HG02571 (cell line): ENCODE measurements around the gene TMEM190.
A peak's percentile ranks its signal among the peaks of the same experiment; 100 is the strongest.
"Not testable (repeated sequence)": the region's sequence is repeated elsewhere in the genome, so short reads cannot be mapped to it uniquely, and the experiment has no call there.

Experiments used
- ATAC-seq: cut with Tn5 transposase; IDR thresholded peaks from one replicate; pipeline ENCODE4 v1.9.1; 2021; ENCODE audit warnings: mild to moderate bottlenecking, moderate library complexity; ENCODE audit not compliant: unreplicated experiment

Gene TMEM190

DNA sequence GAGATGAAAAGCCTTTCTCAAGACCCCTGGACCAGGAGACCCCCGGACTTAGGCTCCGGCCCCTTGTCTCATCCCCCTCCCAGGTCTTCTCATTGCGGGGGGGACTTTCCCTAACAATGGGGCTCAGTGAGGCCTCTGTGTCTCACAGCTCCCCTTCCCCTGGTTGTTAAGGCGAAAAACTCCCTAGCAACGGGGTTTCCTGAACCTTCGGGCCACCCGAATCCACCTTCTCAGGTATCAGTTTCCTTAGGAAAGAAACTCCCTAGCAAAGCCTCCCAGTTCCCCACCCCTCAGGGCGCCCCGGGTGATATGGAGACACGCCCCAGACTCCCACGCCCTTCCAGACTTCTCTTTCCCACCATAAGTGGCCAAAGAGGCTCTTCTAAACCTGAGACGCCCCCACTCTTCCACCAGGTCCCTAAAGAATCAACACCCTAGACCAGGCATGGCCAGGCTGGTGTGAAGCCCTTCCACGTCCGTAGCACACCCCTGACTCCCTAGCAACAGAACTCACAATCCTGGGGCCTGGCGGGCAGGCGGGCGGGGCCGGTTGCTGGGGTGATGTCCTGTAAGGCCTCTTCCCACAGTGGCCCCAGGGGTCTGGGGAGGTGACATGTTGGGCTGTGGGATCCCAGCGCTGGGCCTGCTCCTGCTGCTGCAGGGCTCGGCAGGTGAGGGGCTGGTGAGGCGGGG lies at the start of gene TMEM190:
Gene TMEM190, plus strand, starts transcription at position 586 of the 693 bp plus-strand sequence. Its CDS starts 28 bp downstream, at position 614.
- no peak for ATAC-seq

DNA sequence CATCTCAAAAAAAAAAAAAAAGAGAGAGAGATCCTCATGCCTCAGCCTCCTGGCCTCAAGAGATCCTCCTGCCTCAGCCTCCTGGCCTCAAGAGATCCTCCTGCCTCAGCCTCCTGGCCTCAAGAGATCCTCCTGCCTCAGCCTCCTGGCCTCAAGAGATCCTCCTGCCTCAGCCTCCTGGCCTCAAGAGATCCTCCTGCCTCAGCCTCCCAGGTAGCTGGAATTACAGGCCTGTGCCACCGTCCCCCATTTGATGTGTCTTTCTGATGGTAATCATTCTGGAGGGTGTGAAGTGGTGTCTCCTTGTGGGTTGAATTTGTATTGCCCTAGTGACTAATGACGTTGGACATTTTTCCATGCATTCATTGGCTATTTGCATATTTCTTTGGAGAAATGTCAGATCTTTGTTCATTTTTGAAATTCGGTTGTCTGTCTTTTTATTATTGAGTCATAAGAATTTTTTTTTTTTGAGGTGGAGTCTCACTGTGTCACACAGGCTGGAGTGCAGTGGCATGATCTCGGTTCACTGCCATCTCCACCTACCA lies 47.8 kb upstream of the TMEM190 start:
- not testable (repeated sequence) for ATAC-seq

GRCh38 chr19:55329791-55330190 lies 46.8 kb upstream of the TMEM190 start:
- ATAC-seq, result not testable (repeated sequence)

- no peak for ATAC-seq
These were observed 42.8 kb upstream of the TMEM190 start for GRCh38 chr19:55333870-55334269.

DNA sequence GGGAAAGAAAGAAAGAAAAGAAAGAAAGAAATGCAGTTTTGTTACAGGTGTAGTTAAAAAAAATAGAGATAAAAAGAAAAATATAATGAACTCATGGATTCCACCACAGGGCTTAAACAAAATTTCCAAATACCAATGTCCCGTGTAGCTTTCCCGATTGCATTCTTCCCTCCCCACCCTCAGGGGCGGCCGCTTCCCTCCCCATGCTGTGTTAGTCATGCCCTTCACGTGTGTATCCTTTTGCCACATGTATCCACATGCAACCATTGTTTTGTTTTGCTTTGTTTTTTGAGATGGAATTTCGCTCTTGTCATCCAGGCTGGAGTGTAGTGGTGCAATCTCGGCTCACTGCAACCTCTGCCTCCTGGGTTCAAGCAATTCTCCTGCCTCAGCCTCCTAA lies 40.5 kb upstream of the TMEM190 start:
- ATAC-seq, result no peak

GRCh38 chr19:55339105-55339888 lies 37.3 kb upstream of the TMEM190 start, which contains the start of gene KMT5C:
Gene KMT5C, plus strand, starts transcription at chr19:55339876. Its CDS starts 2,061 bp downstream, at chr19:55341937.
- ATAC-seq, result peak; percentile 84

- no peak for ATAC-seq
These were observed 36.5 kb upstream of the TMEM190 start for GRCh38 chr19:55339889-55340783.

DNA sequence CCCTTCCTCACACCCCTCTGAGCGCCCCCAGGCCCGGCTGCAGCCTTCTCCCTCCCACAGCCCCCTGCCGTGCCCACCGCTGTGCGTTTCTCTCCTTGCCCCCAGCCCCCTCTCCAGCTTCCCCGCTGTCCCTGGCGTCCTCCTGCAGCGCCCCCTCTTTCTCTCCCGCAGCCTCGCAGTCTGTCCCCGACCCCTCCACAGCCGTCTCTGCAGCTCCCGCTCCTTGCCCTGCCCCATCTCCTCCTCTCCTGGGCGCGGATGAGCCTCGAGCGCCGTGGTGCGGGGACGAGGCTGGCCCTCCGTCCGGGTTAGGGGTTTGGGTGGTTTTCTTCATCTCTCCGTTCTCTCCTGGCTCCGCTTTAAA lies 35.9 kb upstream of the TMEM190 start:
- ATAC-seq, result no peak

- ATAC-seq, result no peak
These were observed 35.4 kb upstream of the TMEM190 start for GRCh38 chr19:55341171-55341588.

GRCh38 chr19:55341595-55342531 lies 34.8 kb upstream of the TMEM190 start:
- ATAC-seq, result no peak

DNA sequence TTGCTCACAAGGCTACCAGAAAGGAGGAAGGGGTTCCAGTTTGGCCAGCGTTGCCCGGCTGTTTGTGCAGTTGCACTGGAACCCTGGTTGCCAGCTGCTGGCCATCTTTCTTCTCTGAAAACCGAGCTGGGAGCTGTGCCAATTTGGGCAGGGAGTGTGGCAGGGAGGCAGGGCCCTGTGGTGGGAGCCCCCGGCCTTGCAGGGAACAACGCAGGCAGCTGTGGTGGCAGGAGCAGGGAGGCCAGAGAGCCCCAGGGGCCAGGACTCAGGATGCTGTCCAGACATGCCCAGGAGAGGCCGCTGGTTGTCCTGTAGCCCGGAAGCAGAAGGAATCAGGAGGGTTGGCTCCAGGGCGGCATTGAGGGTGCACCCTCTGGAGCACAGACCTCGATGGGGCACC lies 32.2 kb upstream of the TMEM190 start:
- no peak for ATAC-seq

DNA sequence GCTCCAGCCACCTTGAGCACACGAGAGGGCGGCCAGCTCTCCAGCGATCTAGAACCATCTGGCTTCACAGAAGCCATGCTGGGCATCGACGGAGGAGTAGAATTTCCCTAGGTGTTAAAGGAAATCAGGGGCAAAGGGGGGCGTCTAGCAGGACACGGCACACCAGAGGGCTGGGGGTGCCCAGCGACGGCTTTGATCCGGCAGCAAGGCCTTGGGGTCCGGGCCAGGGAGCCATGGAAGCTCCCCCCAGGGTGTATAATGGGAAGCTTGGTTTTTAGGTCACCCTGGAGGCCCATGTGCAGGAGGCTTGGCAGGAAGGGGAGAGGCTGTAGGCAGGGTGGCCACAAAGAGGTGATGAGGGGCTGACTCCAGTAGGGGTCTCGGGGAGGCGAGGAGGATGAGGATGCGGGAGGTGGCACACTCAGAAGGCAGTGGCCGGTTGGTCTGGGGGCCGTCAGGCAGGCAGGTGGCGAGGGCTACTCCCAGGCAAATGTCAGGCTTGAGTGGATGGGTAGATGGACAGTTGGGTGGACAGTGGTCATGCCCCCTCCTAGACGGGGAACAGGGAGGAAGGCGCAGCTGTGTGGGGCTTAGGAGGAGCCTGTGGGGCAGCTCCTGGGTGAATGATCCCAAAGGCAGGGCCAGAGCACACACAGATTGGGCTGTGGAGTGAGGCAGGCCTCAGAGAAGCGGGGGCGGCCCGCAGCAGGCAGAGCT lies 31.4 kb upstream of the TMEM190 start:
- no peak for ATAC-seq

- no peak for ATAC-seq
These were observed 30.6 kb upstream of the TMEM190 start for GRCh38 chr19:55345818-55346724.

DNA sequence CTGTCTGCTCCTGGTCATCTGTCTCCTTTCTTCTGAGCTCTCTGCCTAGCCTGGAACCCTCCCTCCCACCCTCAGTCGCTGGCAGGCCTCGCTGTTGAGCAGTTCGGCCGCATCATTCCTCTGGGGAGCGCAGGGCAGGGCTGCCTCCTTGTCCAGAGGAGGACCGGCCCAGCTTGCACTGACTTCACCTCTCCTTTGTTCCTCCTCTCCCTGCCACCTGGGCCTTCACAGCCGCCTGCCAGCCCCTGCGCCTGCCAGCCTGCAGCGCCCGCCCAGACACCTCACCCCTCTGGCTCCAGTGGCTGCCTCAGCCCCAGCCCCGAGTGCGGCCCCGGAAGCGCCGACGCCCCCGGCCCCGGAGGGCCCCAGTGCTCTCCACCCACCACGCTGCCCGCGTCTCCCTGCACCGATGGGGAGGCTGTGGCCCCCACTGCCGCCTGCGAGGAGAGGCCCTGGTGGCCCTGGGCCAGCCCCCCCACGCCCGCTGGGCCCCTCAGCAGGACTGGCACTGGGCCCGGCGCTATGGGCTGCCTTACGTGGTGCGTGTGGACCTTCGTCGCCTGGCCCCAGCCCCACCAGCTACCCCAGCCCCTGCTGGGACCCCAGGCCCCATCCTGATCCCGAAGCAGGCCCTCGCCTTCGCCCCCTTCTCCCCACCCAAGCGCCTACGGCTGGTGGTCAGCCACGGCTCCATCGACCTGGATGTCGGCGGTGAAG lies 29.7 kb upstream of the TMEM190 start:
- no peak for ATAC-seq

DNA sequence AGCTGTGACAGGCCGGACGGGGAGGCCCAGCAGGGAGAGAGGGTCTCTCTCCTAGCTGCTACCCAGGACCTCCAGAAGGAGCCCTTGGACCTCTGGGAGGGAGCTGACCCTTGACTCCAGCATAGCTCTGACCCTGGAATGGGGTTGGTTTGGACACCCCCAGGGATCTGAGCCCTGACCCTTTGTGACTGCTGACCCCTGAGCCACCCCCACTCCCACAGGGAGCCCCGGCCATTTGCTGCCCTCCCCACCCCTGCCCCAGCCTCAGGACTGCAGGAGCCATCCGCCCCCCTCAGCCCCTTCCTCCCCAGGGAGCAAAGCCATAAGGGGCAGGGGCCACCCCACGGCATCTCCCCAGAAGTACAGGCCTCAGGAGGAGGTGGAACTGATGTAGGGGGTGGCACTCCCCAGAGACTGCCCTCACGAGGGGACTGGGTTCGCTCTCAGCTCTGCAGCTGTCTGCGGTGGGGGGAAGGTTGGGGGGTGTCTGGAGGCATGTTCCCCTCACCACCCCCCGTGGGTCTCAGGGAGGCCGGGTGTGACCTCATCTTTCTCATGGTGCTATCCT lies 29.1 kb upstream of the TMEM190 start:
- ATAC-seq, result no peak

DNA sequence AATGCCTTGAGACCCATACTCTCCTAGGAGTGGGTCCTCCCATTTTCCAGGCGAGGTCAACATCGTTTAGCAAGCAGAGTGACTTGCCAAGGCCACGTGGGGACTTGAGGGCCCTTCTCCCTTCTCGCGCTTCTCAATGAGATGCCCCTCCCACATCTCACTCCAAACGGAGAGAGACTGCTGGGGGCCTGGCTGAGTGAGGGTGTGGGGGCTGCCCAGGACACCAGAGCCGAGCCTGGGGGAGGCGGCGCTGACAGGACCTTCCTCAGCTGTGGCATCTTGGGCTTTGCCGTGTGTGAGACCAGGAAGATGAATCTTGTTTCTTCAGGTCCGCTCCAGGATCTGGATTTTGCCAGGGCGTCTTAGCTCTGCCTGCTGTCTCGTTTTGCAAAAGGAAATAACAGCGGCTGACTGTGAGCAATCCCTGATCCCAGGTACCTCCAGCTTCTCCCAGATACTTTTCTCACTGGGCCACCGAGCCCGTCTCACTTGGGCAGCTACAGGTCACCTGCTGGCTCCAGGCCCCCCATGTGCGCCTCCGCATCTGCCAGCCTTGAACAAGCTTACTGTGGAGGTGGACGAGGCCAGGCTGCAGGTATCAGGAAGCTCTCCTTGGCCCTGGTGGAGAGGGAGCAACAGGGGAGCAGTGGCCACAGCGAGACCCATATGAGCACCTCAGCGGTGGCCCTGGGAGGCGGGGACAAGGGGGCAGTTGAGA lies 28.1 kb upstream of the TMEM190 start:
- ATAC-seq, result no peak
